Astrocyte (in vitro differentiated cells and primary cell): ENCODE results near the gene HCN3.

Experiments used
- CTCF ChIP-seq: IDR thresholded peaks from 2 replicates; pipeline ENCODE4 v1.5.1; 2011; ENCODE audit warnings: low read depth, mild to moderate bottlenecking, inconsistent platforms, low read length, moderate library complexity; ENCODE audit not compliant: insufficient read depth
- EZH2 ChIP-seq: IDR thresholded peaks from 2 replicates; pipeline ENCODE4 v1.6.1; 2012; ENCODE audit warnings: mild to moderate bottlenecking, low read length, inconsistent platforms; ENCODE audit not compliant: insufficient read depth

GRCh38 chr1:155277070-155277901 is at the start of gene HCN3:
- TF ChIP-seq CTCF (peak; percentile 36), EZH2 (no peak)
